Coronary artery (tissue), 2 donors: ENCODE measurements around the gene HCFC1R1.
A peak's percentile ranks its signal among the peaks of the same experiment; 100 is the strongest.

Source experiments
- DNase-seq: peaks from one replicate; pipeline ENCODE4 v3.0.0-alpha.2; 2017; ENCODE audit warnings: low spot score
- H3K27ac ChIP-seq, 2 donors: fragments of 200-600 bp; sonication (generic); one replicate each; pipeline ENCODE4 v1.5.1; 2016 to 2019
- H3K4me3 ChIP-seq: fragments of 200-600 bp; sonication (generic); 2 replicates; pipeline ENCODE4 v1.5.1; 2016; ENCODE audit warnings: mild to moderate bottlenecking, moderate library complexity
- CTCF ChIP-seq: fragments of 200-600 bp; sonication (generic); IDR thresholded peaks from one replicate; pipeline ENCODE4 v1.5.1; 2019; ENCODE audit warnings: antibody characterized with exemption

The HCFC1R1 gene

DNA sequence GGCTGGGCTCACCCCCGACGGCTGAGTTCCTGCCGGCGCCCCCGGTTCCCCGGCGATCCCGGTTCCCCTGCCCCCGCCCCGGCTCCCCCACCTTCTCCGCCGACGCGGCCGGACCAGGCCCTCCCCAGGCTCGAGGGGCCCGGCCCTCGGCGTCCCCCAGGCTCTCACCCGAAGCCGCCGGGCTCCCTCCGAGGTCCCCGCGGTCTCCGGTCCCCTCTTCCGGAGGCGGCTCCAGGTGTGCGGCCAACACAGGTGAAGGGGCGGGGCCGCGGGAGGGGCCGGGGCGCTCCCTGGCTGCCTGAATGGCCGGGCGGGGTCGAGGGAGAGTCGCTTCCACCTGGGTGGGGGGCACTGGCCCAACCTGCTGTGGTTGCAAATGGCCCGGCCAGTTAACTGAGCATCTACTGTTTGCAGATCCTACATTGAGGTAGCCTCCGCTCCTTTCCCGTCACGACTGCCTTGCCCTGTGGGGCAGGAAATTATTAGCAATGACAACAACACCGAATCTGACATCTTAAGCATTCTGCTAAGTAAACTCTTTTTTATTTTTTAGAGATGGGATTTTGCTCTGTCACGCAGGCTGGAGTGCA lies 13.1 kb upstream of the HCFC1R1 start, which contains the start of gene BICDL2:
BICDL2 (minus strand) TSS at position 219 of the 590 bp plus-strand sequence. CDS start 1,448 bp downstream, outside the sequence.
- H3K4me3 ChIP-seq = peak within 1 kb of the TSS; percentile 44
- DNase-seq = no peak
- TF ChIP-seq CTCF = no peak
- H3K27ac ChIP-seq = no peak within 1 kb of the TSS

- no peak for DNase-seq
- Histone ChIP-seq H3K27ac (no peak overlapping the region), H3K4me3 (peak overlapping the region; percentile 44)
- TF ChIP-seq CTCF = no peak
These were observed 12.4 kb upstream of the HCFC1R1 start for GRCh38 chr16:3035972-3036725.

DNA sequence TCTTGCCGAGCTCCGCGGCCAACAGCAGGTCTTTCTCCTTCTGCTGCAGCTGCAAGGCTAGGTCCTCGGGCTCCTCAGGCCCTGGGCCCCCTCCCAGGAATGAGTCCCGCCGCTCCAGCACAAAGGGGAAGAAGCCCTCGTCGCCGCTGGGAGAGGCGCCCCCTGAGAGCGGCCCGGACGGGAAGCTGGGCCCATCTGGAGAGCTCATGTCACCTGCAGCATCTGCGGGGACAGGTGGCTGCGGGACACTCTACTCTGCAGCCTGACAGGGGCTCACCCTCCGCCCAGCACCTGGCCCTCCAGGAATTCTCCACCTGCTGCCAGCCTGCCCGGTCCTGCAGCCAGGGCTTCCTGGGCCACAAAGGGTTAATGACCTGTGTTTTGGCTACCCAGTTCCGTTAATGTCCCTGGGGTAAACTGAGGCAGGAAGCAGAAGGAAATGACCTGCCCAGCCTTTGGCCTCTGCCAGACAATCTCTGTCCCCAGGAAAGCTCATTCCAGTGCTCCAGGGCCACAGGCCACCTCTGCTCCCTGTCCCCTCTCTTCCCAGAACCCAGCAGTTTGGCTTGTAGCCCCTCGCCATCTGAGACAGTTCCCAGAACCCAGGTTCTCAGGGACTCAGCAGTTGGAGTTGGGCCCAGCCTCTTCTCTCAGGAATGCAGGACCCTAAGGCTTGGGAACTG lies 11.7 kb upstream of the HCFC1R1 start:
- H3K27ac ChIP-seq = no peak overlapping the region
- no peak for TF ChIP-seq CTCF

GRCh38 chr16:3032624-3033023 lies 8.9 kb upstream of the HCFC1R1 start:
- no peak for DNase-seq
- Histone ChIP-seq H3K4me3 (no peak overlapping the region), H3K27ac (no peak overlapping the region)
- no peak for TF ChIP-seq CTCF

More for the DNA sequence above, 11.7 kb upstream of the HCFC1R1 start:
- no peak overlapping the region for H3K4me3 ChIP-seq
- no peak for DNase-seq

- Histone ChIP-seq H3K4me3 (no peak overlapping the region), H3K27ac (no peak overlapping the region)
- no peak for DNase-seq
- no peak for TF ChIP-seq CTCF
These were observed 6.8 kb upstream of the HCFC1R1 start for GRCh38 chr16:3030222-3031212.

GRCh38 chr16:3029491-3030221 lies 5.9 kb upstream of the HCFC1R1 start:
- no peak for TF ChIP-seq CTCF
- Histone ChIP-seq H3K4me3 (peak overlapping the region; percentile 55), H3K27ac (no peak overlapping the region)
- DNase-seq = no peak
